Activated CD8-positive, alpha-beta T cell treated with anti-CD3 and anti-CD28 coated beads for 36 hours (primary cell): ENCODE results near the gene SLC6A1. TPM values are rescaled to one million over a fixed set of nuclear protein-coding genes. Genes with fewer than 3 reads are reported as not detected.

Experiments
- ATAC-seq: fragments of 200-7000 bp; cut with Tn5 transposase; one replicate; pipeline ENCODE4 v1.10.0; 2021; ENCODE audit warnings: mild to moderate bottlenecking, moderate library complexity
- CTCF ChIA-PET: fragments of 350-600 bp; sonication (Branson Sonifier 250); formaldehyde crosslinking; loops from one replicate; lab custom pipeline; 2021; ENCODE audit warnings: antibody characterized with exemption; lab: Charles Lee
- POLR2A ChIA-PET: fragments of 350-600 bp; sonication (Branson Sonifier 250); formaldehyde crosslinking; loops from one replicate; lab custom pipeline; 2021; ENCODE audit warnings: antibody characterized with exemption; lab: Charles Lee
- DNase-seq: peaks from one replicate; pipeline ENCODE4 v3.0.0-alpha.2; 2020
- H3K27ac Mint-ChIP-seq: one replicate; pipeline ENCODE4 v1.8.0; 2021; ENCODE audit warnings: mild to moderate bottlenecking, mixed read lengths
- H3K27me3 Mint-ChIP-seq: one replicate; pipeline ENCODE4 v1.8.0; 2021; ENCODE audit warnings: mixed read lengths
- H3K36me3 Mint-ChIP-seq: one replicate; pipeline ENCODE4 v1.8.0; 2021; ENCODE audit warnings: low read depth, mixed read lengths
- H3K4me1 Mint-ChIP-seq: one replicate; pipeline ENCODE4 v1.8.0; 2021; ENCODE audit warnings: low read depth, mixed read lengths
- H3K4me3 Mint-ChIP-seq: one replicate; pipeline ENCODE4 v1.8.0; 2021; ENCODE audit warnings: mild to moderate bottlenecking, moderate library complexity, mixed read lengths
- H3K9me3 Mint-ChIP-seq: one replicate; pipeline ENCODE4 v1.8.0; 2021; ENCODE audit warnings: mixed read lengths
- CTCF ChIP-seq: fragments of 200-600 bp; IDR thresholded peaks from one replicate; pipeline ENCODE4 v1.8.0; 2022; ENCODE audit warnings: antibody characterized with exemption, mild to moderate bottlenecking
- intact Hi-C: fragments of 100-400 bp; cut with micrococcal nuclease; formaldehyde crosslinking; loops from one replicate; pipeline ENCODE4 v1.10.0; 2022
- total RNA-seq, 2 experiments: library from RNA; stranded (reverse); gene quantifications; one replicate each; pipeline ENCODE4 v1.2.3, GENCODE V29; 2021

SLC6A1 gene
- total RNA-seq, 2 experiments from 2014 or later, result not detected

DNA sequence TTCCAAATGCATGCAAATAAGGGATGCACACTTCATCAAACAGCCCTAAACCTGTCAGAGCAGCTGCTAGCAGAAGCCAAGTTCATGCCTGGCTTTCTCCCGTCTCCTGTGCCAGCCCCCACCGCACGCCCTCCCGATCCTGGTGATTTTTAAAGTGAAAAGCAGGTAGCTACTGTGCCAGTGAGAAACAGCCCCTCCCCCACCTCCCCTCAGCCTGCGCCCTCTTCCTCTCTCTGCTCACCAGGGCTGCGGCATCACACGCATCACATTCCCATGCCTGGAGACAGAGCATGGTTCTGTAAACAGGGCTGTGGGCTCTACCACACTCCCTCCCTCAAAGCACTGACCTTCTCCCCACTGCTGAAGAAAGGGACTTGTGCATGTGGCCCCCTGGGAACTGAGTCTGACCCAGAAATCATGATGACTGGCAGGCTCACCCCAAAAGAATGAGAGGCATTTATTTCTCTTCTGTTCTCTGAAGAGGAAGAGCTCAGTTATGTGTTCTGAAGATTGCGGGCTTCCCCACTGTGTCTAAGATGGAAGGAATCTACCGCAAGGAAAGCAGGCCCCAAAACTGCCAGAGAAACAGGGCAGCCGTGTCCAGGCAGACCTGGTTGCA is 14.5 kb upstream of the SLC6A1 start:
- ATAC-seq, result no peak
- Mint-ChIP-seq H3K4me3 (no peak overlapping the region), H3K36me3 (no peaks in the 10 kb centered on the region), H3K9me3 (no peaks in the 10 kb centered on the region), H3K4me1 (peaks cover under 1% of the 10 kb centered on the region), H3K27ac (no peak overlapping the region), H3K27me3 (peaks cover 13% of the 10 kb centered on the region)
- ChIA-PET CTCF (no interaction called here), POLR2A (no interaction called here)
- no peak for TF ChIP-seq CTCF
- DNase-seq, result no peak
- intact Hi-C loops, result no loop called here

DNA sequence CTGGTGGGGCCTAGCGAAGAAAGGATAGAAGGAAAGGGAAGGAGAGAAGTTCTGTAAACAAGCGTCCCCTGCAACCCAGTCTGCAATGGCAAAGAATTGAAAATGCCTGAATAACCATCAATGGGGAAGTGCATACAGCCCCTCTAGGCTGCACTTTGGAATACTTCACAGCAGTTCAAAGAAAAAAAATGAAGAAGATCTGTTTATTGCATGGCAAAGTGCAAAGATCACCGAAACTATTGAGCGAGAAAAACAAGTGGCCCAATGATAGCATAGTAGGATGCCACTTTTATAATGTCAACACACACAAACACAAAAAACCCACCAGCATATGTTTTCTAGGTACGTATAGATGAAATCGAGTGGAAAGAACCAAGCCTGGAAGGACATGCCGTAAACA is 13.6 kb upstream of the SLC6A1 start:
- ATAC-seq, result no peak
- Mint-ChIP-seq H3K4me3 (no peak overlapping the region), H3K4me1 (peaks cover 2% of the 10 kb centered on the region), H3K36me3 (no peaks in the 10 kb centered on the region), H3K27ac (no peak overlapping the region), H3K27me3 (peaks cover 13% of the 10 kb centered on the region), H3K9me3 (no peaks in the 10 kb centered on the region)
- TF ChIP-seq CTCF, result no peak
- no peak for DNase-seq
- ChIA-PET CTCF (no interaction called here), POLR2A (no interaction called here)
- intact Hi-C loops, result no loop called here

- Mint-ChIP-seq H3K4me1 (peaks cover 2% of the 10 kb centered on the region), H3K36me3 (no peaks in the 10 kb centered on the region), H3K27ac (no peak overlapping the region), H3K9me3 (no peaks in the 10 kb centered on the region), H3K27me3 (peaks cover 13% of the 10 kb centered on the region), H3K4me3 (no peak overlapping the region)
- no peak for TF ChIP-seq CTCF
- ATAC-seq (no peak), DNase-seq (no peak)
- intact Hi-C loops, result no loop called here
- CTCF ChIA-PET, result no interaction called here
- POLR2A ChIA-PET, result no interaction called here
These were observed 12.2 kb upstream of the SLC6A1 start for GRCh38 chr3:10980312-10980711.

- ATAC-seq, result no peak
These were observed 11.5 kb upstream of the SLC6A1 start for GRCh38 chr3:10981031-10981430.

More at GRCh38 chr3:10981031-10981430, 11.5 kb upstream of the SLC6A1 start:
- Mint-ChIP-seq H3K27ac (no peak overlapping the region), H3K4me3 (no peak overlapping the region), H3K36me3 (no peaks in the 10 kb centered on the region), H3K4me1 (peaks cover 2% of the 10 kb centered on the region), H3K9me3 (no peaks in the 10 kb centered on the region), H3K27me3 (peaks cover 10% of the 10 kb centered on the region)
- ChIA-PET CTCF (no interaction called here), POLR2A (no interaction called here)
- DNase-seq, result no peak
- TF ChIP-seq CTCF, result no peak
- intact Hi-C loops, result no loop called here
